GM12891 (cell line): ENCODE measurements around the gene ZNF592.

ENCODE experiments used
- DNase-seq: peaks from one replicate; pipeline ENCODE4 v3.0.0; 2011; ENCODE audit warnings: low spot score; ENCODE audit not compliant: insufficient read length
- FAIRE-seq: peaks from 2 replicates; lab custom pipeline; 2011; peaks lifted over from hg19 to GRCh38; lab: Jason Lieb, UNC
- PAX5 ChIP-seq: IDR thresholded peaks from 2 replicates; pipeline ENCODE4 v1.6.1; 2011; ENCODE audit warnings: low read length, moderate library complexity, mild to moderate bottlenecking; ENCODE audit not compliant: insufficient read depth, severe bottlenecking
- POLR2A ChIP-seq: IDR thresholded peaks from 2 replicates; pipeline ENCODE4 v1.6.1; 2011; ENCODE audit warnings: low read depth, low read length, control low read depth
- POLR2AphosphoS5 ChIP-seq: IDR thresholded peaks from 2 replicates; pipeline ENCODE4 v1.6.1; 2011; ENCODE audit warnings: low read depth, low read length, control low read depth
- POU2F2 ChIP-seq: IDR thresholded peaks from 2 replicates; pipeline ENCODE4 v1.6.1; 2011; ENCODE audit warnings: low read depth, mild to moderate bottlenecking, control low read depth, low read length, moderate library complexity
- SPI1 ChIP-seq: IDR thresholded peaks from 2 replicates; pipeline ENCODE4 v1.6.1; 2011; ENCODE audit warnings: low read depth, low read length, control low read depth
- TAF1 ChIP-seq: IDR thresholded peaks from 2 replicates; pipeline ENCODE4 v1.6.1; 2011; ENCODE audit warnings: low read depth, low read length, control low read depth

ZNF592 gene

GRCh38 chr15:84833447-84834228, 85.2 kb downstream of the ZNF592 start:
- no peak for FAIRE-seq

GRCh38 chr15:84834229-84834955, 86.0 kb downstream of the ZNF592 start:
- TF ChIP-seq SPI1 (no peak), POU2F2 (no peak), POLR2AphosphoS5 (no peak), POLR2A (no peak), TAF1 (no peak), PAX5 (no peak)
- no peak for DNase-seq
- FAIRE-seq = no peak

More at GRCh38 chr15:84833447-84834228, 85.2 kb downstream of the ZNF592 start:
- TF ChIP-seq SPI1 (no peak), PAX5 (no peak), POLR2AphosphoS5 (no peak), POLR2A (no peak), POU2F2 (no peak), TAF1 (no peak)
- no peak for DNase-seq

GRCh38 chr15:84834969-84835368, 86.6 kb downstream of the ZNF592 start:
- DNase-seq (no peak), FAIRE-seq (no peak)
- TF ChIP-seq POLR2AphosphoS5 = no peak
- no peak for TF ChIP-seq TAF1
- no peak for TF ChIP-seq POU2F2
- no peak for TF ChIP-seq POLR2A
- TF ChIP-seq PAX5 = no peak
- TF ChIP-seq SPI1 = no peak

GRCh38 chr15:84835661-84836337, 87.4 kb downstream of the ZNF592 start:
- DNase-seq = no peak
- FAIRE-seq = no peak

GRCh38 chr15:84836844-84837243, 88.5 kb downstream of the ZNF592 start:
- DNase-seq (no peak), FAIRE-seq (no peak)
- TF ChIP-seq TAF1 (no peak), SPI1 (no peak), POLR2AphosphoS5 (no peak), PAX5 (no peak), POLR2A (no peak), POU2F2 (no peak)

More at GRCh38 chr15:84835661-84836337, 87.4 kb downstream of the ZNF592 start:
- TF ChIP-seq POU2F2 (no peak), POLR2A (no peak), PAX5 (no peak), POLR2AphosphoS5 (no peak), TAF1 (no peak), SPI1 (no peak)

- DNase-seq = no peak
- TF ChIP-seq PAX5 (no peak), POLR2AphosphoS5 (no peak), TAF1 (no peak), POU2F2 (no peak), SPI1 (no peak), POLR2A (no peak)
- FAIRE-seq = no peak
Measured at GRCh38 chr15:84839714-84840113, 91.3 kb downstream of the ZNF592 start.

GRCh38 chr15:84840255-84840654, 91.9 kb downstream of the ZNF592 start:
- no peak for TF ChIP-seq POU2F2
- no peak for TF ChIP-seq PAX5
- TF ChIP-seq TAF1 = no peak
- TF ChIP-seq POLR2AphosphoS5 = no peak
- TF ChIP-seq SPI1 = no peak
- TF ChIP-seq POLR2A = no peak
- no peak for FAIRE-seq
- DNase-seq = no peak

GRCh38 chr15:84840741-84841429, 92.5 kb downstream of the ZNF592 start:
- no peak for FAIRE-seq
- TF ChIP-seq PAX5 (no peak), SPI1 (no peak), POU2F2 (no peak), POLR2A (no peak), POLR2AphosphoS5 (no peak), TAF1 (no peak)
- DNase-seq = no peak
